RWPE1 (cell line): ENCODE results near the gene ACSF3.
A peak's percentile ranks its signal among the peaks of the same experiment; 100 is the strongest.

ENCODE experiments used
- CTCF ChIA-PET: fragments of 350-600 bp; sonication (Branson Sonifier 250); formaldehyde crosslinking; extraction: SDS; loops from one replicate; lab custom pipeline; 2021; lab: Yijun Ruan, JAX
- POLR2A ChIA-PET: fragments of 400-600 bp; formaldehyde crosslinking; extraction: SDS; loops from one replicate; lab custom pipeline; 2020; ENCODE audit warnings: antibody characterized with exemption; ENCODE audit not compliant: low non-redundant PET; lab: Yijun Ruan, JAX
- DNase-seq: peaks from one replicate; pipeline ENCODE4 v3.0.0; 2012; ENCODE audit warnings: low spot score
- H3K27ac ChIP-seq: fragments of 450-650 bp; 2 replicates; pipeline ENCODE4 v1.5.1; 2017
- CTCF ChIP-seq: fragments of 450-650 bp; conservative IDR thresholded peaks from 2 replicates; pipeline ENCODE4 v1.5.1; 2017; ENCODE audit warnings: low read depth, mild to moderate bottlenecking

Gene ACSF3

GRCh38 chr16:89140401-89140800, 46.7 kb downstream of the ACSF3 start:
- POLR2A ChIA-PET: no interaction called here

DNA sequence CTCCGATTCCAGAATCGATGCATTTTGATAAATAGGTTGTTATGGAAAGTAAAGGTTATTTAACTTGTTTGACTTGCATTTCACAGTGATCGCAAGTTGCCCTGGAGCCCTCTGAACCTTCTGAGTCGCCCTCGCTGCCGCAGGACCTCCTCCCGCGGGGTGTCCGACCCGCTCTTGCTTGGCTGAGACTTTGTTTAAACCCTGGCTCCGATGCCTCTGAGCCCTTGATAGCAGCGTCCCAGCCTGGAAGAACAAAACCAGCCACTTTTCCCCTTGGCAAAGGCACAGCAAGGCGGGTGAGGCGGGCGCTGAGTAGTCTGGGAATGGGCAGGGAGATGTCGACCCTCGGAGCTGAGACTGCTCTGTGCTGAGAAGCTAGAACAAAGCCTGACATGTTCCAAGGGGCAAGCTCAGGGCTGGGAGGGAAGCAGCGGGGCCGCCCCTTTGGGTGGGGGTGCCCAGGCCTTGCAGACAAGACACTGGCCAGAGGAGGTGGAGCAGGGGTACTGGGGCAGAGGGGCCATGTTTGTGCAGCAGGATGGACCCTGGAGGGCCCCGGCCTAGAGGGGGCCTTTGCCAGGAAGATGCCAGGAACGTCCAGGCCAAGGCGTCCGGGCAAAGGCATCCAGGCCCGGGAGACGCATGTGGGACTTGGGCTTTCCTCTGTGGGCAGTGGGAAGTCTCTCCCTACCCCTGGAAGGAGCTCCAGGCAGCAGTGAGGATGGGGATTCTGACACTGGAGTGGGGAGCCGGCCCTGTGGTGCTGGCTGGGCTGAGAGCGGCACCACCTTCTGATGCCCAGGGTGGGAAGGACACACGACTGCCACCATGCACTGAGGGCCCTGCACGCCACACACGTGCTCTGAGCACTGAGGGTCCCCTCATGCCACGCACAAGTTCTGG, 47.6 kb downstream of the ACSF3 start:
- no peak for DNase-seq
- ChIA-PET POLR2A (no interaction called here), CTCF (no interaction called here)
- H3K27ac ChIP-seq: no peak overlapping the region
- TF ChIP-seq CTCF: no peak

More at GRCh38 chr16:89140401-89140800, 46.7 kb downstream of the ACSF3 start:
- TF ChIP-seq CTCF: no peak
- no peak overlapping the region for H3K27ac ChIP-seq
- no peak for DNase-seq
- CTCF ChIA-PET: no interaction called here

GRCh38 chr16:89141884-89142267, 48.2 kb downstream of the ACSF3 start:
- TF ChIP-seq CTCF: no peak
- POLR2A ChIA-PET: no interaction called here
- no peak for DNase-seq
- peak overlapping the region; percentile 5; the same call in 1 of the 2 replicates for H3K27ac ChIP-seq
- CTCF ChIA-PET: interaction anchor here (0.5 kb wide), 1 partner anchor 225 kb away, joined by 4 read pairs; no protein-coding TSS in a partner anchor

DNA sequence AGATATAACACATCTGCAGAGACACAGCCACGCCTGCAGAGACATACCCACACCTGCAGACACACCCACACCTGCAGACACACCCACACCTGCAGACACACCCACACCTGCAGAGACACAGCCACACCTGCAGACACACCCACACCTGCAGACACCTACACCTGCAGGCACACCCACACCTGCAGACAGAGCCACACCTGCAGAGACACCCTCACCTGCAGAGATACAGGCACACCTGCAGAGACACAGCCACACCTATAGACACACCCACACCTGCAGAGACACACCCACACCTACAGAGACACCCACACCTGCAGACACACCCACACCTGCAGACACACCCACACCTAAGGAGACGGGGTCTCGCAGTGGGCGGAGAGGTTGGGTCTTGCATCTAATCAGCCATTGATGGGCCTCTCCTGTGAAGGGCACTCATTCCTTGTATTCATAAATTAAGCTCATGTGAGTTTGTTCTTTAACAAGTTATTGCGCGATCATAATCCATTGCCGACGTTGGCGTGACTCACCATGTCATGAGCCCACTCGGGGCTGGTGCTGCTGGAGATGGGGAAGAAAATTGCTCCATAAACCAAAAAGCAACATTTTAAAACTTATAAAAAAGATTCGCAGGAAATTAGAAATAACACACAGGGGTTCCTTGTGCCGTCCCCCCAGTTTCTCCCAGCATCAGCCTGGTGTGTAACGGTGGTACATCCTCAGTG, 49.0 kb downstream of the ACSF3 start:
- ChIA-PET POLR2A (no interaction called here), CTCF (interaction anchor here (0.5 kb wide), 1 partner anchor 226 kb away, joined by 4 read pairs; no protein-coding TSS in a partner anchor)
- DNase-seq: no peak
- peak overlapping the region; percentile 8; the same call in 1 of the 2 replicates for H3K27ac ChIP-seq
- no peak for TF ChIP-seq CTCF

- no peak for DNase-seq
- ChIA-PET CTCF (no interaction called here), POLR2A (no interaction called here)
- 0 out of 2 replicates have a peak overlapping the region, but pooled peaks have one; percentile 8 for H3K27ac ChIP-seq
- no peak for TF ChIP-seq CTCF
These were observed 49.6 kb downstream of the ACSF3 start for GRCh38 chr16:89143201-89143741.
